ENCODE data around the gene MLC1. TPM values are rescaled to one million over a fixed set of nuclear protein-coding genes. Genes with fewer than 3 reads are reported as not detected.

Gene MLC1
- total RNA-seq, 1 donor from 2014 or later = 0.09 TPM

DNA sequence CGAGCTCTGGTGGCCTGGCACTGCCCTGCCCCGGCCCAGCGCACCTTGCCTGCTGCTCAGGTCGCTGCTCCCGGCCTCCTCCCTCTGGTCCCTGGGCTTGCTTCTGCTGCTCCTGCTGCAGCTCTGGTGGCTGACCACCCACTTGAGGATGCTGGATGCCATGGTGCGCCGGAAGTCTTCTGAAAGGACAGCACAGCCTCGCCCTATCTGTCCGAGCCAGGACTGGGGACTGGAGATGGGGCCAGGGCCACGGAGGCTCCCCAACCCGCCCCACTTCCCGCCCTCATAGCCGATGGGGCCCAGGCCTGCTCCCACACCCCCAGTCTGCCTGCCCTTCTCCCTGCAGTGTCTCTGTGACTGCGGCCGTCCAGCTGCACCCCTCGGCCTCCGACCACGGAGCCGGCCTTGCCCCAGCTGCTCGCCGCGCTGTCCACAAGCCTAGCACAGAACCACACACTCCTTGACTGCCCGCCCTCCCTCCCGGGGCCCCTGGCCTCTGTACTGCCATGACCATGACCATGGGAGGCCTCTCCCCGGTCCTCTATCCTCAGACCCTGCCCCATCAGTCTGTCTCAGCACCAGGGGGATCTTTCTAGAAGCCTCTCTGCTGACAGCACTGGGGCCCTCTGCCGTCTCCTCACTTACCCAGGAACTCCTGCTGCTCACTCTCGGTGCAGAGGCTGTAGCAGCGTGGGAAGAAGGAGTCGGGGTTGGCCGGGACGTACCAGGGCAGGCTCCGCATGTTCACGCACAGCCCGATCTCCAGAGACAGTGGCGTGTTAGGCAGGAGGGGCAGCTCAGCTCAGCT lies 39.8 kb downstream of the MLC1 start:
- Histone ChIP-seq H3K27me3 (ENCODE audit: insufficient read depth, low read length) (peaks cover 3% of the 10 kb centered on the region), H4K20me1 (ENCODE audit: insufficient read depth, low read length) (no peaks in the 10 kb centered on the region), H3K4me3 (ENCODE audit: insufficient read depth, low read depth, low read length) (no peak overlapping the region), H3K79me2 (ENCODE audit: insufficient read depth, low read length) (no peaks in the 10 kb centered on the region), H3K4me1 (ENCODE audit: insufficient read depth, low read length) (no peaks in the 10 kb centered on the region), H3K9me3 (ENCODE audit: insufficient read depth, low read depth, low read length) (no peaks in the 10 kb centered on the region), H3K36me3 (ENCODE audit: insufficient read depth, low read length) (no peaks in the 10 kb centered on the region), H3K9ac (ENCODE audit: low read length) (no peak overlapping the region), H2AFZ (ENCODE audit: low read depth, low read length) (no peak overlapping the region), H3K4me2 (ENCODE audit: low read length) (no peak overlapping the region), H3K27ac (ENCODE audit: low read depth, low read length) (no peak overlapping the region)
- Mint-ChIP-seq H3K36me3 (ENCODE audit: low read depth, unreplicated experiment) (no peaks in the 10 kb centered on the region), H3K9me3 (ENCODE audit: unreplicated experiment) (peaks cover 13% of the 10 kb centered on the region), H3K27me3 (ENCODE audit: low read depth, unreplicated experiment) (peaks cover 18% of the 10 kb centered on the region), H3K4me1 (ENCODE audit: low read depth, unreplicated experiment) (no peaks in the 10 kb centered on the region), H3K27ac (ENCODE audit: unreplicated experiment) (no peak overlapping the region), H3K4me3 (ENCODE audit: unreplicated experiment) (no peak overlapping the region)
- TF ChIP-seq CTCF (IDR thresholded peaks at IDR 0.05; ENCODE audit: insufficient read depth, low read depth, low read length) = no peak
- no peak for DNase-seq (ENCODE audit: low read depth)
- FAIRE-seq = no peak

DNA sequence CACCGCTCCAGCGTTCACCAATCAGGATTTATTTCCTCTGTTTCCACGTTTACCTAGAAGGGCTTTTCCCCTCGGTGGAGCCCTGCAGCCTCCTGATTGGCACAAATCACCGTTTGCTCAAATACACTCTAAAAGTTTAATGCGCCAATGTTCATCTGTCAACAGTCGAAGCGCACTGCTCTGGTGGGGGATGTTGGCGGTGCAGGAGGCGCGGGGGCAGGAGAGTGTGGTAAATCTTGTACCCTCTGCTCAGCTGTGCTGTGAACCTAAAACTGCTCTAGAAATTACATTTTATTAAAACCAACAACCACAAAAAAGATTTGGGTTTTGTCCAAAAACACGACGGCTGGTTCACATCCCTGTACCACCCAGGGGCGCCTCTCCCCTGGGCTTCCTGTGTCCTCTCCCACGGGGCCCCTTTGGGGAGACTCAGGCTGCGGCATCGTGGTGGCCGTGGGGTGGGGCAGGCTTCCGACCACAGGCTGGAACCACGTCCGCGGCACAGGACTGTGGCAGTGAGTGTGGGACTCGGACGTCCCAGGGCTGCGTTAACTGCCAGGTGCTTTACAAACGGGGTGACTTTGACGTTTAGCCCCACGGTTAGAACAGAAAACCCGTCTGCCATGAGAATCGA lies 40.6 kb downstream of the MLC1 start:
- H3K27ac Mint-ChIP-seq (ENCODE audit: unreplicated experiment) = no peak overlapping the region
- Histone ChIP-seq H3K27me3 (ENCODE audit: insufficient read depth, low read length) (peaks cover 3% of the 10 kb centered on the region), H4K20me1 (ENCODE audit: insufficient read depth, low read length) (no peaks in the 10 kb centered on the region), H3K9ac (ENCODE audit: low read length) (no peak overlapping the region), H3K4me3 (ENCODE audit: insufficient read depth, low read depth, low read length) (no peak overlapping the region), H2AFZ (ENCODE audit: low read depth, low read length) (no peak overlapping the region), H3K9me3 (ENCODE audit: insufficient read depth, low read depth, low read length) (peaks cover 5% of the 10 kb centered on the region), H3K4me2 (ENCODE audit: low read length) (no peak overlapping the region), H3K79me2 (ENCODE audit: insufficient read depth, low read length) (no peaks in the 10 kb centered on the region), H3K27ac (ENCODE audit: low read depth, low read length) (no peak overlapping the region), H3K36me3 (ENCODE audit: insufficient read depth, low read length) (no peaks in the 10 kb centered on the region), H3K4me1 (ENCODE audit: insufficient read depth, low read length) (no peaks in the 10 kb centered on the region)
- DNase-seq (ENCODE audit: low read depth) = no peak
- H3K36me3 Mint-ChIP-seq (ENCODE audit: low read depth, unreplicated experiment) = no peaks in the 10 kb centered on the region
- no peak overlapping the region for H3K4me3 Mint-ChIP-seq (ENCODE audit: unreplicated experiment)
- peaks cover 18% of the 10 kb centered on the region for H3K27me3 Mint-ChIP-seq (ENCODE audit: low read depth, unreplicated experiment)
- TF ChIP-seq CTCF (IDR thresholded peaks at IDR 0.05; ENCODE audit: insufficient read depth, low read depth, low read length) (no peak), EZH2 (IDR thresholded peaks at IDR 0.05; ENCODE audit: insufficient read depth, low read length) (no peak)
- no peak for FAIRE-seq
- H3K4me1 Mint-ChIP-seq (ENCODE audit: low read depth, unreplicated experiment) = no peaks in the 10 kb centered on the region
- peaks cover 20% of the 10 kb centered on the region for H3K9me3 Mint-ChIP-seq (ENCODE audit: unreplicated experiment)
